HepG2 (cell line): Measurements from ENCODE around the gene PRPSAP2. TPM values are rescaled to one million over a fixed set of nuclear protein-coding genes. Genes with fewer than 3 reads are reported as not detected.

Experiments
- ATAC-seq: fragments of 200-7000 bp; cut with Tn5 transposase; 3 replicates; pipeline ENCODE4 v1.9.1; 2020; ENCODE audit warnings: mild to moderate bottlenecking, moderate library complexity
- BruUV-seq: library from RNA; stranded (reverse); fragments of 400-500 nt; replicated peaks from 2 replicates; lab custom pipeline; 2021; lab: Mats Ljungman, UMichigan
- CTCF ChIA-PET: fragments of 300-600 bp; formaldehyde crosslinking; extraction: SDS; loops from one replicate; lab custom pipeline; 2021; ENCODE audit warnings: low total read pairs, inconsistent platforms, low intra/inter-chr PET ratio; lab: Yijun Ruan, JAX
- POLR2A ChIA-PET: fragments of 350-600 bp; sonication (Branson Sonifier 250); formaldehyde crosslinking; loops from one replicate; lab custom pipeline; 2020; ENCODE audit warnings: antibody characterized with exemption, inconsistent platforms; lab: Yijun Ruan, JAX
- DNase-seq: peaks from one replicate; pipeline ENCODE4 v3.0.0-alpha.2; 2015; ENCODE audit warnings: low spot score
- FAIRE-seq: peaks from 3 replicates; lab custom pipeline; 2011; peaks lifted over from hg19 to GRCh38; lab: Jason Lieb, UNC
- H2AFZ ChIP-seq: one replicate; pipeline ENCODE4 v1.6.1; 2011; ENCODE audit warnings: low read length, inconsistent platforms
- H3K27ac ChIP-seq: fragments of 300-600 bp; 3 replicates; pipeline ENCODE4 v1.8.0; 2011; ENCODE audit warnings: mixed run types, mild to moderate bottlenecking, mixed read lengths, low read length, inconsistent platforms; ENCODE audit not compliant: insufficient read depth; ENCODE audit errors: extremely low read length
- H3K27me3 ChIP-seq, 2 experiments: fragments of 200-600 bp in 1 of 2; 2 replicates in 1 of 2; 3 replicates in 1 of 2; pipeline versions ENCODE4 v1.6.0 to v1.8.0; 2011; ENCODE audit warnings: low read length in 2 of 2, mild to moderate bottlenecking in 2 of 2, moderate library complexity in 2 of 2, inconsistent platforms in 1 of 2; ENCODE audit not compliant: insufficient read depth in 2 of 2, control insufficient read depth in 1 of 2
- H3K36me3 ChIP-seq, 2 experiments: fragments of 200-600 bp in 1 of 2; replicated peaks in 1 of 2; 2 replicates in 1 of 2; 3 replicates in 1 of 2; pipeline versions ENCODE4 v1.5.1 to v1.8.0; 2011; ENCODE audit warnings: low read length in 2 of 2, inconsistent platforms in 1 of 2; ENCODE audit not compliant: insufficient read depth in 2 of 2, control insufficient read depth in 1 of 2
- H3K4me1 ChIP-seq: 2 replicates; pipeline ENCODE4 v1.5.1; 2012; ENCODE audit warnings: low read length, inconsistent platforms; ENCODE audit not compliant: insufficient read depth
- H3K4me2 ChIP-seq: 2 replicates; pipeline ENCODE4 v1.6.0; 2011; ENCODE audit warnings: low read depth, low read length, inconsistent platforms
- H3K4me3 ChIP-seq, 3 experiments: fragments of 200-600 bp in 1 of 3; sonication (generic), shearing (Covaris generic) in 1 of 3; replicated peaks in 1 of 3; 2 replicates each; pipeline ENCODE4 v1.5.1; 2011 to 2016; ENCODE audit warnings: low read length in 3 of 3, inconsistent platforms in 2 of 3, low read depth in 2 of 3, mild to moderate bottlenecking in 2 of 3, control low read depth in 1 of 3, mixed read lengths in 1 of 3; ENCODE audit not compliant: insufficient read depth in 1 of 3
- H3K79me2 ChIP-seq: one replicate; pipeline ENCODE4 v1.6.1; 2011; ENCODE audit warnings: low read length, inconsistent platforms; ENCODE audit not compliant: insufficient read depth
- H3K9ac ChIP-seq: 2 replicates; pipeline ENCODE4 v1.6.0; 2011; ENCODE audit warnings: mild to moderate bottlenecking, low read depth, low read length, inconsistent platforms; ENCODE audit not compliant: insufficient read depth
- H3K9me3 ChIP-seq: 2 replicates; pipeline ENCODE4 v1.5.1; 2012; ENCODE audit warnings: mild to moderate bottlenecking, low read length
- H4K20me1 ChIP-seq: 2 replicates; pipeline ENCODE4 v1.6.0; 2011; ENCODE audit warnings: inconsistent platforms, mild to moderate bottlenecking, low read length, moderate library complexity; ENCODE audit not compliant: insufficient read depth
- EP300 ChIP-seq, 3 experiments: sonication (generic) in 1 of 3; formaldehyde crosslinking in 1 of 3; IDR thresholded peaks; 2 replicates each; pipeline versions ENCODE4 v1.5.1 to v1.6.1; 2011 to 2020; ENCODE audit warnings: low read depth in 2 of 3, low read length in 2 of 3, borderline replicate concordance in 1 of 3, improper control_type of control experiment in 1 of 3, mild to moderate bottlenecking in 1 of 3, missing genetic modification reagents in 1 of 3, moderate library complexity in 1 of 3
- FOSL1 ChIP-seq: sonication (generic); formaldehyde crosslinking; IDR thresholded peaks from 2 replicates; pipeline ENCODE4 v1.9.0; 2021; ENCODE audit warnings: missing genetic modification reagents, borderline replicate concordance
- HMGA1 ChIP-seq: sonication (generic); formaldehyde crosslinking; conservative IDR thresholded peaks from 2 replicates; pipeline ENCODE4 v1.4.0; 2020; ENCODE audit warnings: missing genetic modification reagents
- LCORL ChIP-seq, 2 experiments: fragments of 450-650 bp in 1 of 2; sonication (generic) in 1 of 2; formaldehyde crosslinking in 1 of 2; IDR thresholded peaks; 2 replicates each; pipeline versions ENCODE4 v1.5.0 to v1.6.1; 2017 to 2020; ENCODE audit warnings: antibody characterized with exemption in 1 of 2, missing genetic modification reagents in 1 of 2
- MIER3 ChIP-seq: IDR thresholded peaks from 2 replicates; pipeline ENCODE4 v1.6.1; 2016; ENCODE audit warnings: missing compliant biosample characterization, borderline replicate concordance
- PAXIP1 ChIP-seq: sonication (generic); formaldehyde crosslinking; conservative IDR thresholded peaks from 2 replicates; pipeline ENCODE4 v1.4.0; 2020; ENCODE audit warnings: mild to moderate bottlenecking, missing genetic modification reagents, moderate library complexity
- SNAPC5 ChIP-seq: sonication (generic); formaldehyde crosslinking; IDR thresholded peaks from 2 replicates; pipeline ENCODE4 v1.8.1; 2023; ENCODE audit warnings: mild to moderate bottlenecking, missing genetic modification reagents, borderline replicate concordance
- STAG1 ChIP-seq: sonication (generic); formaldehyde crosslinking; IDR thresholded peaks from 2 replicates; pipeline ENCODE4 v1.4.0; 2020; ENCODE audit warnings: missing genetic modification reagents
- TAF15 ChIP-seq: fragments of 200-400 bp; formaldehyde crosslinking; IDR thresholded peaks from one replicate; pipeline ENCODE4 v1.6.1; 2018; ENCODE audit warnings: mild to moderate bottlenecking, low read depth, low read length; ENCODE audit not compliant: poor library complexity, severe bottlenecking
- TBL1XR1 ChIP-seq: fragments of 150-350 bp; IDR thresholded peaks from 2 replicates; pipeline ENCODE4 v1.6.1; 2014; ENCODE audit warnings: borderline replicate concordance, low read length; ENCODE audit not compliant: partially characterized antibody
- TOPORS ChIP-seq: sonication (generic); formaldehyde crosslinking; IDR thresholded peaks from 2 replicates; pipeline ENCODE4 v1.8.0; 2023; ENCODE audit warnings: mild to moderate bottlenecking, missing genetic modification reagents
- ZNF282 ChIP-seq: fragments of 450-650 bp; IDR thresholded peaks from 2 replicates; pipeline ENCODE4 v1.6.1; 2018; ENCODE audit not compliant: partially characterized antibody
- ZNF292 ChIP-seq: sonication (generic); formaldehyde crosslinking; IDR thresholded peaks from 2 replicates; pipeline ENCODE4 v1.8.1; 2022; ENCODE audit warnings: mild to moderate bottlenecking, low read depth, missing genetic modification reagents, borderline replicate concordance
- ZNF430 ChIP-seq: sonication (generic); formaldehyde crosslinking; IDR thresholded peaks from 2 replicates; pipeline ENCODE4 v1.9.0; 2021; ENCODE audit warnings: mild to moderate bottlenecking, missing genetic modification reagents
- ZNF773 ChIP-seq: sonication (generic); formaldehyde crosslinking; IDR thresholded peaks from 2 replicates; pipeline ENCODE4 v1.4.0; 2020; ENCODE audit warnings: missing genetic modification reagents, borderline replicate concordance
- ZSCAN25 ChIP-seq: sonication (generic); formaldehyde crosslinking; IDR thresholded peaks from 2 replicates; pipeline ENCODE4 v1.8.0; 2022; ENCODE audit warnings: mild to moderate bottlenecking, missing genetic modification reagents
- WGBS: methylation state at CpG from one replicate; pipeline ENCODE4 v1.1.6; 2017; ENCODE audit warnings: low lambda C conversion rate; 5-methylcytosine and 5-hydroxymethylcytosine counted together
- in situ Hi-C: cut with HindIII; loops from 2 replicates; pipeline ENCODE4 v1.10.0; 2017; ENCODE audit warnings: low pct_unique_long_range_greater_than_20kb; ENCODE audit not compliant: extremely low pct_ligation_motif_present
- intact Hi-C: fragments of 100-400 bp; cut with micrococcal nuclease; formaldehyde crosslinking; loops from one replicate; pipeline ENCODE4 v1.10.0; 2022; ENCODE audit not compliant: unreplicated experiment
- polyA plus RNA-seq, 8 experiments: library from polyadenylated mRNA; depleted of rRNA in 3 of 8; stranded (reverse) in 7 of 8; unstranded in 1 of 8; fragments of >200 nt; fragmentation: Illumina TruSeq in 4 of 8; extraction: Trizol in 4 of 8; gene quantifications; 2 replicates each; pipeline versions ENCODE4 v1.2.1 to v1.2.3, GENCODE V29; 2011 to 2016; ENCODE audit warnings: low read depth in 4 of 8, missing spikeins in 1 of 8, mixed read lengths in 1 of 8; ENCODE audit not compliant: insufficient read depth in 1 of 8
- total RNA-seq, 5 experiments: library from RNA; depleted of rRNA; stranded (reverse); fragments of >200 nt; fragmentation: Illumina TruSeq; extraction: Trizol; gene quantifications; 2 replicates each; pipeline ENCODE4 v1.2.3, GENCODE V29; 2016; ENCODE audit warnings: low read depth in 1 of 5

PRPSAP2 gene
- total and polyA plus RNA-seq, 2 of the 13 experiments (the other 11 are each of a cell fraction or from before 2014, with no cell fraction given): 34.0 to 58.9 TPM

- in situ Hi-C loops (no loop called here), intact Hi-C loops (loop anchor here (10.0 kb wide), 1 partner anchor 143 kb away; no protein-coding TSS in a partner anchor)
- DNase-seq: no peak
- CTCF ChIA-PET: no interaction called here
- Histone ChIP-seq H3K27me3 (peaks cover 4 to 22% of the 10 kb centered on the region in 2 experiments; a peak in 2 of 5 replicates), H2AFZ (no peak overlapping the region), H3K36me3 (no peaks in the 10 kb centered on the region), H3K4me1 (peaks cover 39% of the 10 kb centered on the region), H4K20me1 (no peaks in the 10 kb centered on the region), H3K79me2 (no peaks in the 10 kb centered on the region), H3K4me3 (no peak overlapping the region), H3K9ac (no peak overlapping the region), H3K27ac (no peak overlapping the region), H3K4me2 (no peak overlapping the region), H3K9me3 (no peaks in the 10 kb centered on the region)
- no TSS peak for BruUV-seq
- WGBS: 37% methylated on average over 3 of the region's 4 CpGs
- no peak for FAIRE-seq
- no peak for ATAC-seq
- POLR2A ChIA-PET: no interaction called here
- TF ChIP-seq TOPORS (CRISPR knock-in tag): no peak
- TF ChIP-seq ZSCAN25 (CRISPR knock-in tag): no peak
- TF ChIP-seq EP300 (IDR thresholded peaks at IDR 0.05; ENCODE audit: low read depth in 2 of 2, low read length in 2 of 2): no peak
- no peak for TF ChIP-seq EP300 (CRISPR knock-in tag; IDR thresholded peaks at IDR 0.05; ENCODE audit: borderline replicate concordance)
- TF ChIP-seq TAF15: no peak
- no peak for TF ChIP-seq ZNF282
- no peak for TF ChIP-seq SNAPC5
- no peak for TF ChIP-seq TBL1XR1
Measured at GRCh38 chr17:18957831-18958230, 99.9 kb downstream of the PRPSAP2 start.

GRCh38 chr17:18958611-18959010 is 100.7 kb downstream of the PRPSAP2 start:
- Histone ChIP-seq H3K9me3 (no peaks in the 10 kb centered on the region), H3K27ac (no peak overlapping the region), H3K36me3 (no peaks in the 10 kb centered on the region), H3K9ac (no peak overlapping the region), H3K4me3 (no peak overlapping the region), H3K27me3 (peaks cover 4 to 26% of the 10 kb centered on the region in 2 experiments; a peak in 2 of 5 replicates), H3K4me2 (no peak overlapping the region), H3K4me1 (peaks cover 39% of the 10 kb centered on the region), H2AFZ (no peak overlapping the region), H4K20me1 (no peaks in the 10 kb centered on the region), H3K79me2 (no peaks in the 10 kb centered on the region)
- no TSS peak for BruUV-seq
- DNase-seq: no peak
- no peak for ATAC-seq
- WGBS: 52% methylated on average over 10 of the region's 11 CpGs
- intact Hi-C loops: loop anchor here (10.0 kb wide), 1 partner anchor 144 kb away; no protein-coding TSS in a partner anchor
- CTCF ChIA-PET: no interaction called here
- in situ Hi-C loops: no loop called here
- POLR2A ChIA-PET: no interaction called here
- FAIRE-seq: no peak
- TF ChIP-seq ZNF773: no peak
- TF ChIP-seq ZNF430 (CRISPR knock-in tag): no peak
- TF ChIP-seq STAG1 (CRISPR knock-in tag): no peak
- TF ChIP-seq MIER3 (CRISPR knock-in tag): no peak
- TF ChIP-seq ZNF292: no peak
- TF ChIP-seq PAXIP1 (CRISPR knock-in tag): no peak
- no peak for TF ChIP-seq HMGA1 (CRISPR knock-in tag)
- TF ChIP-seq LCORL (IDR thresholded peaks at IDR 0.05): no peak
- TF ChIP-seq LCORL (CRISPR knock-in tag; IDR thresholded peaks at IDR 0.05): no peak
- no peak for TF ChIP-seq FOSL1 (CRISPR knock-in tag)
